ENCODE measurements around the gene TPMT. TPM values are rescaled to one million over a fixed set of nuclear protein-coding genes. Genes with fewer than 3 reads are reported as not detected.

Gene TPMT
- total RNA-seq, 1 donor from 2014 or later: 11.0 TPM

DNA sequence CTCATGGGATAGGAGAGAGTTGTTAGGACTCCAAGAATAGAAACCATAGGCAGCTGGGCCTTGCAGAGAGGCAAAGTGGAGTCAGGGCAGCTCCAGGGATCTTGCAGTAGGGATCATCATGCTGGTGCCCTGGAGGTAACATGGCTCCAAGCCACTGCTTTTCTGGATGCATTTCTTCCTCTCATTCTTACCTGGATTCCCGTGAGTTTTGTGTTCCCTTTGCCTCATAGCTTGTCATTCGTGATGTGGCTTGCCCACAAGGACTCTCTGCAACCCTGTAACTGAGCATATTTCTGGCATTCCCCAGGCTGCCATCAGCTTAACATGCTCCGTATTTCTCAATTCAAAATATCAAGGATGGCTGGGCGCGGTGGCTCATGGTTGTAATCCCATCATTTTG is 37.7 kb downstream of the TPMT start:
- intact Hi-C loops (cut with DNase I): no loop called here
- H3K27ac ChIP-seq: no peak overlapping the region
- TF ChIP-seq CTCF (IDR thresholded peaks at IDR 0.05) (no peak), POLR2A (IDR thresholded peaks at IDR 0.05) (no peak), POLR2AphosphoS5 (IDR thresholded peaks at IDR 0.05; ENCODE audit: insufficient read depth in 1 of 2, low read depth in 1 of 2) (no peak)
- no peaks in the 10 kb centered on the region for H3K9me3 ChIP-seq
- DNase-seq (ENCODE audit: extremely low spot score in 2 of 2): no peak
- H3K36me3 ChIP-seq: no peaks in the 10 kb centered on the region
- H3K4me1 ChIP-seq: peaks cover 5% of the 10 kb centered on the region
- H3K27me3 ChIP-seq: no peaks in the 10 kb centered on the region
- no peak overlapping the region for H3K4me3 ChIP-seq

DNA sequence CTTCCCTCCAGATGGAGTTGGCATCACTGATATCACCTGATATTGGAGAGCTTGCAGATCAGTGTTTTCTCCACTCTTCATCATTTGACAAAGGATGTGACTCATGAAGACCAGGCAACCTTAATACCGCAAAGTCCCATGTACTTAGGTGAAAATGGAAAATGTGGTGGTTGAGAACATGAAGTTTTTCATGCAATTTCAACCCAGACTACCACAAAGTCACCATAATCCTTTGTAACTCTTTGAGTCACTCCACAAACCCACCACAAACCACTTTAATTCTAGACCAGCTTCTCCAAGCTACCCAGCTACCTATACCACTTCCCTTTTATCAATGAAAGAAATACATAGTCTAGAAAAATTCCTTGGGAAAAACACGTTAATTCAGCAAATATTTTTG is 39.5 kb downstream of the TPMT start:
- no peaks in the 10 kb centered on the region for H3K9me3 ChIP-seq
- no peaks in the 10 kb centered on the region for H3K36me3 ChIP-seq
- no peaks in the 10 kb centered on the region for H3K27me3 ChIP-seq
- intact Hi-C loops (cut with DNase I): no loop called here
- no peak overlapping the region for H3K4me3 ChIP-seq
- DNase-seq (ENCODE audit: extremely low spot score in 2 of 2): no peak
- no peak for TF ChIP-seq CTCF (IDR thresholded peaks at IDR 0.05)
- no peak for TF ChIP-seq POLR2AphosphoS5 (IDR thresholded peaks at IDR 0.05; ENCODE audit: insufficient read depth in 1 of 2, low read depth in 1 of 2)
- TF ChIP-seq POLR2A (IDR thresholded peaks at IDR 0.05): no peak
- no peak overlapping the region for H3K27ac ChIP-seq
- H3K4me1 ChIP-seq: no peaks in the 10 kb centered on the region

- H3K4me1 ChIP-seq: no peaks in the 10 kb centered on the region
- no peak overlapping the region for H3K4me3 ChIP-seq
- no peak overlapping the region for H3K27ac ChIP-seq
- intact Hi-C loops (cut with DNase I): no loop called here
- TF ChIP-seq POLR2A (IDR thresholded peaks at IDR 0.05) (no peak), POLR2AphosphoS5 (IDR thresholded peaks at IDR 0.05; ENCODE audit: insufficient read depth in 1 of 2, low read depth in 1 of 2) (no peak), CTCF (IDR thresholded peaks at IDR 0.05) (no peak)
- H3K27me3 ChIP-seq: no peaks in the 10 kb centered on the region
- DNase-seq (ENCODE audit: extremely low spot score in 2 of 2): no peak
- no peaks in the 10 kb centered on the region for H3K36me3 ChIP-seq
- H3K9me3 ChIP-seq: no peaks in the 10 kb centered on the region
Observed at GRCh38 chr6:18110162-18110561, 44.7 kb downstream of the TPMT start.

DNA sequence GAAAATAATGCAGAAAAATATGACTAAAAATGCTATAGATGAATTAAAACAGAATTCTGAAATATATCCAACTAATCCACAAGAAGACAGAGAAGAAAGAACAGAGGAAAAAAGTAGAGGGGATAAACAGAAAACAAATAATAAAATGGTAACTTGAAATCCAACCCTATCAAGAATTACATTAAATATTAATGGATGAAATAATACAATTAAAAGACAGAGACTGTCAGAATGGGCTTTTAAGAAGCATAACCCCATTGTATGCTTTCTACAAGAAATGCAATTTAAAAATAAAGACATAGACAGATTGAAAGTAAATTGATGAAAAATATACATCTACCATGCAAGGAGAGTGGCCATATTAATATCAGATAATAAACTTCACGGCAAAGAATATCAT is 47.8 kb downstream of the TPMT start:
- Histone ChIP-seq H3K4me1 (no peaks in the 10 kb centered on the region), H3K9me3 (no peaks in the 10 kb centered on the region), H3K36me3 (no peaks in the 10 kb centered on the region), H3K27ac (no peak overlapping the region), H3K27me3 (no peaks in the 10 kb centered on the region), H3K4me3 (no peak overlapping the region)
- TF ChIP-seq POLR2A (IDR thresholded peaks at IDR 0.05) (no peak), POLR2AphosphoS5 (IDR thresholded peaks at IDR 0.05; ENCODE audit: insufficient read depth in 1 of 2, low read depth in 1 of 2) (no peak), CTCF (IDR thresholded peaks at IDR 0.05) (no peak)
- intact Hi-C loops (cut with DNase I): no loop called here
- no peak for DNase-seq (ENCODE audit: extremely low spot score in 2 of 2)

- H3K4me3 ChIP-seq: no peak overlapping the region
- intact Hi-C loops (cut with DNase I): no loop called here
- H3K27ac ChIP-seq: no peak overlapping the region
- no peaks in the 10 kb centered on the region for H3K9me3 ChIP-seq
- H3K36me3 ChIP-seq: no peaks in the 10 kb centered on the region
- no peaks in the 10 kb centered on the region for H3K4me1 ChIP-seq
- H3K27me3 ChIP-seq: no peaks in the 10 kb centered on the region
- TF ChIP-seq CTCF (IDR thresholded peaks at IDR 0.05) (no peak), POLR2A (IDR thresholded peaks at IDR 0.05) (no peak), POLR2AphosphoS5 (IDR thresholded peaks at IDR 0.05; ENCODE audit: insufficient read depth in 1 of 2, low read depth in 1 of 2) (no peak)
- no peak for DNase-seq (ENCODE audit: extremely low spot score in 2 of 2)
Observed at GRCh38 chr6:18102783-18103509, 51.9 kb downstream of the TPMT start.

Data from vagina (tissue), 2 donors.